ENCODE results near the gene QSOX1. TPM values are rescaled to one million over a fixed set of nuclear protein-coding genes. Genes with fewer than 3 reads are reported as not detected.

QSOX1 gene
- total and polyA plus RNA-seq, 9 of the 15 experiments (the other 6 are each of a cell fraction or from before 2014, with no cell fraction given) = 4.0 to 53.1 (median 15.0) TPM

- TF ChIP-seq POLR2G (IDR thresholded peaks at IDR 0.05; ENCODE audit: low read depth, low read length) = peak; percentile 95
- TF ChIP-seq, protein P1, sequence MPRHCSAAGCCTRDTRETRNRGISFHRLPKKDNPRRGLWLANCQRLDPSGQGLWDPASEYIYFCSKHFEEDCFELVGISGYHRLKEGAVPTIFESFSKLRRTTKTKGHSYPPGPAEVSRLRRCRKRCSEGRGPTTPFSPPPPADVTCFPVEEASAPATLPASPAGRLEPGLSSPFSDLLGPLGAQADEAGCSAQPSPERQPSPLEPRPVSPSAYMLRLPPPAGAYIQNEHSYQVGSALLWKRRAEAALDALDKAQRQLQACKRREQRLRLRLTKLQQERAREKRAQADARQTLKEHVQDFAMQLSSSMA (CRISPR knock-in tag; IDR thresholded peaks at IDR 0.05) = 0 out of 2 replicates have a peak, but pooled peaks have one; percentile 14
- TF ChIP-seq SUPT5H (IDR thresholded peaks at IDR 0.05) = peak; percentile 71
- peak; percentile 29; the same call in 1 of the 2 replicates for TF ChIP-seq CREB1 (IDR thresholded peaks at IDR 0.05)
- TF ChIP-seq CREB1 (CRISPR knock-in tag; IDR thresholded peaks at IDR 0.05) = no peak
- peak; percentile 88 for TF ChIP-seq NR3C1 (CRISPR knock-in tag; IDR thresholded peaks at IDR 0.05)
- no peak for TF ChIP-seq KLF6 (CRISPR knock-in tag; IDR thresholded peaks at IDR 0.05; ENCODE audit: borderline replicate concordance)
- peak; percentile 41; the same call in 1 of the 2 replicates for TF ChIP-seq ZBTB17 (CRISPR knock-in tag; IDR thresholded peaks at IDR 0.05)
- TF ChIP-seq NFIC (IDR thresholded peaks at IDR 0.05) = peak; percentile 25; the same call in 1 of the 2 replicates
- TF ChIP-seq MYC (IDR thresholded peaks at IDR 0.05; ENCODE audit: low read depth, low read length) = peak; percentile 63
- no peak for TF ChIP-seq MYC (CRISPR knock-in tag; IDR thresholded peaks at IDR 0.05; ENCODE audit: borderline replicate concordance, low read depth)
- TF ChIP-seq RBM39 (optimal IDR thresholded peaks at IDR 0.05; ENCODE audit: low read depth, low read length) = no peak
- TF ChIP-seq BRCA1 (IDR thresholded peaks at IDR 0.05) = no peak
- TF ChIP-seq BRCA1 (CRISPR knock-in tag; IDR thresholded peaks at IDR 0.05) = no peak
- no peak for TF ChIP-seq PHTF2 (CRISPR knock-in tag; IDR thresholded peaks at IDR 0.05)
- TF ChIP-seq ATF7 (IDR thresholded peaks at IDR 0.05) = peak; percentile 82
- TF ChIP-seq, protein P2, sequence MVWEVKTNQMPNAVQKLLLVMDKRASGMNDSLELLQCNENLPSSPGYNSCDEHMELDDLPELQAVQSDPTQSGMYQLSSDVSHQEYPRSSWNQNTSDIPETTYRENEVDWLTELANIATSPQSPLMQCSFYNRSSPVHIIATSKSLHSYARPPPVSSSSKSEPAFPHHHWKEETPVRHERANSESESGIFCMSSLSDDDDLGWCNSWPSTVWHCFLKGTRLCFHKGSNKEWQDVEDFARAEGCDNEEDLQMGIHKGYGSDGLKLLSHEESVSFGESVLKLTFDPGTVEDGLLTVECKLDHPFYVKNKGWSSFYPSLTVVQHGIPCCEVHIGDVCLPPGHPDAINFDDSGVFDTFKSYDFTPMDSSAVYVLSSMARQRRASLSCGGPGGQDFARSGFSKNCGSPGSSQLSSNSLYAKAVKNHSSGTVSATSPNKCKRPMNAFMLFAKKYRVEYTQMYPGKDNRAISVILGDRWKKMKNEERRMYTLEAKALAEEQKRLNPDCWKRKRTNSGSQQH (CRISPR knock-in tag; IDR thresholded peaks at IDR 0.05) = no peak
- peak; percentile 73 for TF ChIP-seq L3MBTL2 (IDR thresholded peaks at IDR 0.05)
- TF ChIP-seq ZBTB9 (CRISPR knock-in tag; IDR thresholded peaks at IDR 0.05) = no peak
- TF ChIP-seq SETDB1 (IDR thresholded peaks at IDR 0.05; ENCODE audit: low read length) = no peak
- TF ChIP-seq BACH1 (tag; IDR thresholded peaks at IDR 0.05) = no peak
Measured at GRCh38 chr1:180154325-180155181, at the start of gene QSOX1 (continued).

Measured in K562 (cell line).